MCF 10A (cell line): ENCODE measurements around the gene ZBTB5. TPM values are rescaled to one million over a fixed set of nuclear protein-coding genes. Genes with fewer than 3 reads are reported as not detected.
A peak's percentile ranks its signal among the peaks of the same experiment; 100 is the strongest.

ENCODE experiments used
- BruUV-seq: library from RNA; stranded (reverse); fragments of 400-500 nt; replicated peaks from 2 replicates; lab custom pipeline; 2021; lab: Mats Ljungman, UMichigan
- CTCF ChIA-PET: fragments of 300-600 bp; sonication (Branson Sonifier 250); formaldehyde crosslinking; extraction: SDS; loops from one replicate; lab custom pipeline; 2021; ENCODE audit warnings: antibody characterized with exemption, inconsistent platforms; lab: Yijun Ruan, JAX
- POLR2A ChIA-PET: fragments of 300-600, 350-650 bp; sonication (Branson Sonifier 250); formaldehyde crosslinking; extraction: SDS; loops from one replicate; lab custom pipeline; 2020; ENCODE audit warnings: antibody characterized with exemption, inconsistent platforms; lab: Yijun Ruan, JAX
- DNase-seq: peaks from one replicate; pipeline ENCODE4 v3.0.0-alpha.2; 2018; ENCODE audit not compliant: unreplicated experiment
- H3K27ac Mint-ChIP-seq: one replicate; pipeline ENCODE4 v1.8.0; 2022; ENCODE audit warnings: mild to moderate bottlenecking, low read depth, mixed read lengths; ENCODE audit not compliant: unreplicated experiment
- H3K27me3 Mint-ChIP-seq: one replicate; pipeline ENCODE4 v1.8.0; 2022; ENCODE audit warnings: mixed read lengths; ENCODE audit not compliant: insufficient read depth, unreplicated experiment
- H3K36me3 Mint-ChIP-seq: one replicate; pipeline ENCODE4 v1.8.0; 2022; ENCODE audit warnings: mild to moderate bottlenecking, moderate library complexity, mixed read lengths; ENCODE audit not compliant: insufficient read depth, unreplicated experiment
- H3K4me1 Mint-ChIP-seq: one replicate; pipeline ENCODE4 v1.8.0; 2022; ENCODE audit warnings: mixed read lengths; ENCODE audit not compliant: insufficient read depth, unreplicated experiment
- H3K4me3 Mint-ChIP-seq: one replicate; pipeline ENCODE4 v1.8.0; 2022; ENCODE audit warnings: mild to moderate bottlenecking, moderate library complexity, mixed read lengths; ENCODE audit not compliant: unreplicated experiment
- H3K9me3 Mint-ChIP-seq: one replicate; pipeline ENCODE4 v1.8.0; 2022; ENCODE audit warnings: mixed read lengths; ENCODE audit not compliant: unreplicated experiment
- intact Hi-C: fragments of 100-400 bp; cut with micrococcal nuclease; formaldehyde crosslinking; loops from 2 replicates; pipeline ENCODE4 v1.14.1; 2022
- total RNA-seq: library from RNA; stranded (reverse); gene quantifications from 2 replicates; pipeline ENCODE4 v1.2.3, GENCODE V29; 2022
- TF ChIP-seq, protein P1 (sequence below): fragments of 200-600 bp; IDR thresholded peaks from one replicate; pipeline ENCODE4 v1.8.0; 2022; ENCODE audit warnings: antibody characterized with exemption, mild to moderate bottlenecking; ENCODE audit not compliant: unreplicated experiment

The ZBTB5 gene
- total RNA-seq, 1 experiment from 2014 or later: 9.0 TPM

DNA sequence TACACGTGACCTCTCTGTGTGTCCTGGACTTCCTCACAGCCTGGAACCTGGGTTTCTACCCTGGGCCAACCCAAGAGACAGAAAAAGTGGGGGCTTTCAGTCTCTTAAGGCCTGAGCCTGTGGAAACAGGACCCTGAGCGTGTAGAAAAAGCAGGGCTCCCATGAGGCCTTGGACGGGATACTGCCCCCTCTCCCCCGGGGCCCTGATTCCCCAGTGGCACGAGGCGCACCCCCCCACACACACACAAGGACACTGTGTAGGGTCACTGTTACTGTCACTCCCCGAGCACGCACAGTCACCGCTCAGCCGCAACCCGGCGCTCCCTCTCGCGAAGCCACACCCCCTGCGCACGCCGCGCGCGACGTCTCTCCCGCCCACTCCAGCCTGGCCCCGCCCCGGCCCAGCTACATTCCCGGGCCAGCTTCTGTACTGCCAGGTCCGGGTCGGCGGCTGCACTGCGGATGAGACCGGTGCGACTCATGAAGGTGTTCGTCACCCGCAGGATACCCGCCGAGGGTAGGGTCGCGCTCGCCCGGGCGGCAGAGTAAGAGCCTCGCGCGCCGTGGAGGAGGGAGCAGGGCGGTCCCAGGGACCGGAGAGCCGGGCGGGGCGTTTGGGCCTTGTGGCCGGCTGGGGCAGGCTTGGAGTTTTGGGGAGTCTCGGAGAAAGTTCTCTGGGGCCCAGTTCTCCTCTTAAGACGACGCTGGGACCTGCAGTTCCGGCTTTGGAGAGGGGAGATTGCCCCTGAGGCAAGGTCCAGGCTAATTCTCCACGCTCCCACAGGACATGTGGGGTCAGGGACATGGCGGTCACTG lies 42.8 kb downstream of the ZBTB5 start, which contains the start of gene GRHPR:
Gene GRHPR, plus strand, starts transcription at position 408 of the 816 bp plus-strand sequence. Its CDS starts 55 bp downstream, at position 463.
- TSS peak; percentile 67 for BruUV-seq
- H3K9me3 Mint-ChIP-seq: no peaks in the 10 kb centered on the region
- H3K27me3 Mint-ChIP-seq: no peaks in the 10 kb centered on the region
- intact Hi-C loops: loop anchor here (5.0 kb wide), 1 partner anchor 40 kb away; no protein-coding TSS in a partner anchor
- peaks cover 24% of the 10 kb centered on the region for H3K36me3 Mint-ChIP-seq
- TF ChIP-seq, protein P1, sequence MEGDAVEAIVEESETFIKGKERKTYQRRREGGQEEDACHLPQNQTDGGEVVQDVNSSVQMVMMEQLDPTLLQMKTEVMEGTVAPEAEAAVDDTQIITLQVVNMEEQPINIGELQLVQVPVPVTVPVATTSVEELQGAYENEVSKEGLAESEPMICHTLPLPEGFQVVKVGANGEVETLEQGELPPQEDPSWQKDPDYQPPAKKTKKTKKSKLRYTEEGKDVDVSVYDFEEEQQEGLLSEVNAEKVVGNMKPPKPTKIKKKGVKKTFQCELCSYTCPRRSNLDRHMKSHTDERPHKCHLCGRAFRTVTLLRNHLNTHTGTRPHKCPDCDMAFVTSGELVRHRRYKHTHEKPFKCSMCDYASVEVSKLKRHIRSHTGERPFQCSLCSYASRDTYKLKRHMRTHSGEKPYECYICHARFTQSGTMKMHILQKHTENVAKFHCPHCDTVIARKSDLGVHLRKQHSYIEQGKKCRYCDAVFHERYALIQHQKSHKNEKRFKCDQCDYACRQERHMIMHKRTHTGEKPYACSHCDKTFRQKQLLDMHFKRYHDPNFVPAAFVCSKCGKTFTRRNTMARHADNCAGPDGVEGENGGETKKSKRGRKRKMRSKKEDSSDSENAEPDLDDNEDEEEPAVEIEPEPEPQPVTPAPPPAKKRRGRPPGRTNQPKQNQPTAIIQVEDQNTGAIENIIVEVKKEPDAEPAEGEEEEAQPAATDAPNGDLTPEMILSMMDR: no peak
- ChIA-PET POLR2A (interaction anchor here (0.6 to 4.8 kb wide), 10 partner anchors 10 to 63 kb away, joined by 3 to 61 read pairs (median 4); partner anchors contain the start of genes POLR1E and ZBTB5), CTCF (interaction anchor here (0.6 to 2.7 kb wide), 2 partner anchors 7 to 214 kb away, joined by 4 to 26 read pairs; no protein-coding TSS in a partner anchor)
- H3K27ac Mint-ChIP-seq: peak within 1 kb of the TSS; percentile 96
- peak within 1 kb of the TSS; percentile 92 for H3K4me3 Mint-ChIP-seq
- peaks cover 26% of the 10 kb centered on the region for H3K4me1 Mint-ChIP-seq
- DNase-seq: peak; percentile 75

DNA sequence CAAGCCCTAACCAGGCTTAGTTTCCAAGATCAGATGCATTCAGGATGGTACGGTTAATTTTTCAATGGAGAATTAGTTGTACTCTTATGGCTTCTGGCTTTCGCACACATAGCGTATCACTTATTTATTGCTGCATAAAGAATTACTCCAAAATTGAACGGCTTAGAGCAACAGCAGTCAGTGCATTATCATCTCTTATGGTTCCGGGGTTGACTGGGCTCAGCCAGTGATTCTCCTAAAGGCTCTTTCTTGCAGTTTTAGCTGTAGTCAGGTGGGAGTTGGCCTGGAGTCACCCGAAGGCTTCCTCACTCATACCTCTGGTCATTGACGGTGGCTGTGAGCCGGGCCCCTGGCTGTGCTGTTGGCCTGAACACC lies 43.3 kb downstream of the ZBTB5 start:
- POLR2A ChIA-PET: interaction anchor here (0.6 to 4.8 kb wide), 12 partner anchors 9 to 405 kb away, joined by 3 to 61 read pairs (median 4); partner anchors contain the start of genes POLR1E and ZBTB5

DNA sequence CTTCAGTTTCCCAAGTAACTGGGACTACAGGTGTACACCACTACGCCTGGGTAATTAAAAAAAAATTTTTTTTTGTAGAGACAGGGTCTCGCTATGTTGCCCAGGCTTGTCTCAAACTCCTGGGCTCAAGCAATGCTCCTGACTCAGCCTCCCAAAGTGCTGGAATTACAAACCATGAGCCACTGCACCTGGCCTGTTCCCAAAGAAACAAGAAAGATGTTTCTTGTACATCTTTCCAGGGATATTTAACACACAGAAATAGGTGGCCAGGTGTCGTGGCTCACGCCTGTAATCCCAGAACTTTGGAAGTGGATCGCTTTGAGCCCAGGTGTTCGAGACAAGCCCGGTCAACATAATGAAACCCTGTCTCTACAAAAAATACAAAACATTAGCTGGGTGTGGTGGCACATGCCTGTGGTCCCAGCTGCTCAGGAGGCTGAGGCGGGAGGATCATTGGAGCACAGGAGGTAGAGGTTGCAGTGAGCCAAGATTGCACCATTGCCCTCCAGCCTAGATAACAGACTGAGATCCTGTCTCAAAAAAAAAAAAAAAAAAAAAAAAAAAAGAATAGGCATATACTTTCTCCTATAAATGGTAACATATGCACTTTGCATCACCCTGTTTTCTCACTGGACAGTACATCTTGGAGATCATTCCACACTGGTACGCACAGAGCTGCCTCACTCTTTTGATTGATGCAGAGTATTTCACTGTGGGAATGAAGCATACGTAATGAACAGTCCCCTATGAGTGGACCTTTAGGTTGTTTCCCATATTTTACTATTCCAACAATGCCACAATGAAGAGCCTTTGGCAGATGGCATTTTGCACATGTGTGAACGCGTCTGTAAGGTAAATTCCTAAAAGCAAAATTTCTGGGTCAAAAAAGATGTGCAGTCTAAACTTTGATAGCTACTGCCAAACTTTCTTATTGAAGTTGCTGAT lies 44.7 kb downstream of the ZBTB5 start:
- no peak for DNase-seq
- BruUV-seq: no TSS peak
- TF ChIP-seq, protein P1: no peak
- no peak overlapping the region for H3K4me3 Mint-ChIP-seq
- intact Hi-C loops: loop anchor here (5.0 kb wide), 1 partner anchor 42 kb away; no protein-coding TSS in a partner anchor
- CTCF ChIA-PET: no interaction called here
- no peaks in the 10 kb centered on the region for H3K27me3 Mint-ChIP-seq
- POLR2A ChIA-PET: interaction anchor here (3.0 to 4.8 kb wide), 3 partner anchors 8 to 45 kb away, joined by 14 to 61 read pairs (median 37); partner anchors contain the start of gene ZBTB5
- H3K4me1 Mint-ChIP-seq: peaks cover 27% of the 10 kb centered on the region
- H3K9me3 Mint-ChIP-seq: no peaks in the 10 kb centered on the region
- no peak overlapping the region for H3K27ac Mint-ChIP-seq
- peaks cover 6% of the 10 kb centered on the region for H3K36me3 Mint-ChIP-seq

More for the DNA sequence above, 43.3 kb downstream of the ZBTB5 start:
- H3K4me3 Mint-ChIP-seq: peak overlapping the region; percentile 92
- BruUV-seq: no TSS peak
- H3K27ac Mint-ChIP-seq: peak overlapping the region; percentile 96
- H3K36me3 Mint-ChIP-seq: peaks cover 19% of the 10 kb centered on the region
- intact Hi-C loops: loop anchor here (5.0 kb wide), 1 partner anchor 40 kb away; no protein-coding TSS in a partner anchor
- no peaks in the 10 kb centered on the region for H3K9me3 Mint-ChIP-seq
- peaks cover 26% of the 10 kb centered on the region for H3K4me1 Mint-ChIP-seq
- no peaks in the 10 kb centered on the region for H3K27me3 Mint-ChIP-seq
- TF ChIP-seq, protein P1: no peak
- DNase-seq: no peak
- CTCF ChIA-PET: no interaction called here
